8988T (cell line): ENCODE results near the gene GPER1.

ENCODE experiments used
- DNase-seq: peaks from one replicate; pipeline ENCODE4 v3.0.0; 2011

GPER1 gene

GRCh38 chr7:1054438-1054837 lies 33.5 kb upstream of the GPER1 start:
- DNase-seq: no peak

GRCh38 chr7:1054861-1055450 lies 33.0 kb upstream of the GPER1 start:
- no peak for DNase-seq

DNA sequence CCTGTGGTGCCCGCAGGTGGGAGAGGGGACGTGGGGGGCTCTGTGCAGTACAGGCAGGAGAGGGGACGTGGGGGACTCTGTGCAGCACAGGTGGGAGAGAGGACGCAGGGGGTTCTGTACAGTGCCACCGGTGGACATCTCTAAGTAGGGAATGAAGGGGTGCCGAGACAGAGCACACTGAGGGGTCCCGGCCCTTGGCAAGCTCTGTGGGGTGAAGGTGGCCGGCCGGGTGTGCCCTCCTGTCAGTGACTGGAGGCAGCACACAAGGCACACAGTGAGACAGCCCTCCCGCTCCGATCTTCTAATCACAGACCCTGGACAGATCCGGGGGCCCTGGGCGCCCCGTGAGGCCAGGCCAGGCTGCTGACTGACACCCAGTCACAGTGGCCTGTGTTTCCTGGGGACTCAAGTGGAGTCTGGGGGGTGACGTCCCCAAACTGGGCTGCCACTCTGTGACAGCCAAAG lies 32.4 kb upstream of the GPER1 start:
- no peak for DNase-seq

DNA sequence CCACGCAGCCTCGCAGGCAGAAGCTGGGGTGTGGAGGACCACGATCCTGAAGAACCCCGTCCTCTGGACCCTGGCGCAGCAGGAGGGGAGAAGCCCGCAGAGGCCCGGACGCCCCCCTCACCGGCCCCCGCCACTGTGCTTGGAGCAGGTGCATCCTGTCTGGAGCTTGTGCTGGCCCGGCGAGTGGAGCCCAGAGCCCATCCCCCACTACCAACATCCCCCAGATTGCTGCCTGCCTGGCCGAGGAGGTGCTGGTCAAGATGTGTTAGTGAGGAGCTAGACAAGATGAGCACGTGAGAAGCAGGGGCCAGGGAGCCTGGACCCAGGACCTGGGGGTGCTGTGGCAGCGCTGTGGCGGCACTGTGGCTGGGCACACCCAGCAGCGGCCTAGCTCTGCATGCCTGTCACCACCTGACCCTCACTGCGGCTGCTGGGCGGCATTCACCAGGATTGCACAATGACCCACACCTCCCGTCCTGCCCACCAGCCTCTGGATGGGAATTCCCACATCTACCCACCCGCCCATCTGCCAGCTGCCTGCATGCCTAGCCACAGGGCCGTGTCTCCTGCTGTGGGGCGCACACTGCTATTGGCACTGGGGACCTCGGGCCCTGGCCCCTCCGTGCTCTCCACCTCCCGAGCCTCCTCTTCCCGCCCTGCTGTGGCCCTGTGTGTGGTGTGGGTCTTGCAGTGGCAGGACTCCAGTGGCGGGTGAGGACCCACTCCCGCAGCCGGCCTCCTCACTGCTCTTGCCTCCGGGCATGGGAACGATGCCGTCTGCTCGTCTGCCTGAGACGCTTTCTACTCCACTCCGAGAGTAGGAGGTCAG lies 31.7 kb upstream of the GPER1 start:
- DNase-seq: no peak

DNA sequence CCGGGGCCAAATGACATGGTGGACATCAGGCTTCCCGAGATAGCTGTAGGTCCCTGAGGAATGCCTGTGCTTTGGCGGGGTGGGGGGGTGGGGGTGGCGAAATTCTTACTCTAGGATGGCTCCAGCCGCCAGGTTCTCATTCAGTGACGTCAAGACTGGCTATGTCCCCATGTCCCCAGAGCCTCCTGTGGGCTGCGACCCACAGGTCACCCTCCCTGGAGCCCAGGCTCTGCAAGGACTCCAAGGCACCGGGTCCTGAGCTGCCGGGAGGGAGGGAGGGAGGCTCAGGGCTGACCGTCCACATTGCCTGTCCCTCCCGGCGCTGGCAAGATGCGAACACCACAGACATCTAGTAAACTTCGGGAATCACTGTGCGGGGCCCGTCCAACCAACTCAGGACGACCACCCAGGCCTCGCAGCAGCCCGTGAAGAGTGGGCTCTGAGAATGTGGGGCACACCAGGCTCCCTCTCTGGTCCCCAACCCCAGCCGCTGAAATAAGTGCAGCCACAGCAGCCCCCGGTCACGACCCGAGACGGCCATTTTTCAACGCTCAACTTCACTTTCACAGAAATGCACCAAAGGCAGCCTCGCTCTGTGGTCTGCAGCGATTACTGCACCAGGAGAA lies 31.0 kb upstream of the GPER1 start:
- no peak for DNase-seq

DNA sequence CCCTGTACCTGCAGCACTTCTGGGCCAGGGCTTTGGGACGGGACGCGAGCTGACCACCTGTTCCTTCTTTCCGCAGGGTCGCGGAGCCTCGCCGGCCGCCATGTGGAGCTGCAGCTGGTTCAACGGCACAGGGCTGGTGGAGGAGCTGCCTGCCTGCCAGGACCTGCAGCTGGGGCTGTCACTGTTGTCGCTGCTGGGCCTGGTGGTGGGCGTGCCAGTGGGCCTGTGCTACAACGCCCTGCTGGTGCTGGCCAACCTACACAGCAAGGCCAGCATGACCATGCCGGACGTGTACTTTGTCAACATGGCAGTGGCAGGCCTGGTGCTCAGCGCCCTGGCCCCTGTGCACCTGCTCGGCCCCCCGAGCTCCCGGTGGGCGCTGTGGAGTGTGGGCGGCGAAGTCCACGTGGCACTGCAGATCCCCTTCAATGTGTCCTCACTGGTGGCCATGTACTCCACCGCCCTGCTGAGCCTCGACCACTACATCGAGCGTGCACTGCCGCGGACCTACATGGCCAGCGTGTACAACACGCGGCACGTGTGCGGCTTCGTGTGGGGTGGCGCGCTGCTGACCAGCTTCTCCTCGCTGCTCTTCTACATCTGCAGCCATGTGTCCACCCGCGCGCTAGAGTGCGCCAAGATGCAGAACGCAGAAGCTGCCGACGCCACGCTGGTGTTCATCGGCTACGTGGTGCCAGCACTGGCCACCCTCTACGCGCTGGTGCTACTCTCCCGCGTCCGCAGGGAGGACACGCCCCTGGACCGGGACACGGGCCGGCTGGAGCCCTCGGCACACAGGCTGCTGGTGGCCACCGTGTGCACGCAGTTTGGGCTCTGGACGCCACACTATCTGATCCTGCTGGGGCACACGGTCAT lies 30.3 kb upstream of the GPER1 start:
- DNase-seq: no peak

- no peak for DNase-seq
Measured at GRCh38 chr7:1058311-1058710, 29.6 kb upstream of the GPER1 start.

DNA sequence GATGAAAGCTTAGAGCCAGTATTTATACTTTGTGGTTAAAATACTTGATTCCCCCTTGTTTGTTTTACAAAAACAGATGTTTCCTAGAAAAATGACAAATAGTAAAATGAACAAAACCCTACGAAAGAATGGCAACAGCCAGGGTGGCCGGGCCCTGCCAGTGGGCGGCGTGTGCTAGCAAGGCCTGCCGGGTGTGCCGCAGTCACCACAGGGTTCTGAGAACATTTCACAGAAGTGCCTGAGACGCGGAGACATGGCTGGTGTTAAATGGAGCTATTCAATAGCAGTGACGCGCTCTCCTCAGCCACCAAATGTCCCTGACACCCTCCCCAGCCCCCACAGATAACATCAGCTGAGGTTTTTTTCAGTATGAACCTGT lies 29.1 kb upstream of the GPER1 start:
- DNase-seq: no peak

DNA sequence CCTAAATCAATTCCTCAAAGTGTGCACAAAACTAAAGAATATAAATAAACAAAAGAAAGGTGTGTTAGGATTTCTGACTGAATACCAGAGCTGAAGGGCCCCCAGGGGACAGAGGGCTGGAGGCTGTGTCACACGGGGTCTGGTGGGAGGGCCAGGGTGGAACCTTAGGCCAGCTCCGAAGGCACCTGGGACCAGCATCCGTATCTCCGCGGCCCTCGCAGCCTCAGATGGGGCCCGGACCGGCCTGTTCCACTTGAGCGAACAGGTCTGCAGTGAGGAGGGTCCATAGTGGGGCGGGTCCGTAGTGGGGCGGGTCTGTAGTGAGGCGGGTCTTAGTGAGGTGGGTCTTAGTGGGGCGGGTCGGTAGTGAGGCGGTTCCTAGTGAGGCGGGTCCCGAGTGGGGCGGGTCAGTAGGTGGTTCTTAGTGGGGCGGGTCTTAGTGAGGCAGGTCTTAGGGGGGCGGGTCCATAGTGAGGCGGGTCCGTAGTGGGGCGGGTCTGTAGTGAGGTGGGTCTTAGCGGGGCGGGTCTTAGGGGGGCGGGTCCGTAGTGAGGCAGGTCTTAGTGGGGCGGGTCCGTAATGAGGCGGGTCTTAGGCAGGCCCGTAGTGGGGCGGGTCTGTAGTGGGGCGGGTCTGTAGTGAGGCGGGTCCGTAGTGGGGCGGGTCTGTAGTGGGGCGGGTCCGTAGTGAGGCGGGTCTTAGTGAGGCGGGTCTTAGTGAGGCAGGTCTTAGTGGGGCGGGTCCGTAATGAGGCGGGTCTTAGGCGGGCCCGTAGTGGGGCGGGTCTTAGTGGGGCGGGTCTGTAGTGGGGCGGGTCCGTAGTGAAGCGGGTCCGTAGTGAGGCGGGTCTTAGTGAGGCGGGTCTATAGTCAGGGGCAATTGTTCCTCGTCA lies 28.5 kb upstream of the GPER1 start:
- peak; percentile 59 for DNase-seq

- no peak for DNase-seq
Measured at GRCh38 chr7:1060315-1061072, 27.4 kb upstream of the GPER1 start.

- no peak for DNase-seq
Measured at GRCh38 chr7:1061180-1061579, 26.7 kb upstream of the GPER1 start.

DNA sequence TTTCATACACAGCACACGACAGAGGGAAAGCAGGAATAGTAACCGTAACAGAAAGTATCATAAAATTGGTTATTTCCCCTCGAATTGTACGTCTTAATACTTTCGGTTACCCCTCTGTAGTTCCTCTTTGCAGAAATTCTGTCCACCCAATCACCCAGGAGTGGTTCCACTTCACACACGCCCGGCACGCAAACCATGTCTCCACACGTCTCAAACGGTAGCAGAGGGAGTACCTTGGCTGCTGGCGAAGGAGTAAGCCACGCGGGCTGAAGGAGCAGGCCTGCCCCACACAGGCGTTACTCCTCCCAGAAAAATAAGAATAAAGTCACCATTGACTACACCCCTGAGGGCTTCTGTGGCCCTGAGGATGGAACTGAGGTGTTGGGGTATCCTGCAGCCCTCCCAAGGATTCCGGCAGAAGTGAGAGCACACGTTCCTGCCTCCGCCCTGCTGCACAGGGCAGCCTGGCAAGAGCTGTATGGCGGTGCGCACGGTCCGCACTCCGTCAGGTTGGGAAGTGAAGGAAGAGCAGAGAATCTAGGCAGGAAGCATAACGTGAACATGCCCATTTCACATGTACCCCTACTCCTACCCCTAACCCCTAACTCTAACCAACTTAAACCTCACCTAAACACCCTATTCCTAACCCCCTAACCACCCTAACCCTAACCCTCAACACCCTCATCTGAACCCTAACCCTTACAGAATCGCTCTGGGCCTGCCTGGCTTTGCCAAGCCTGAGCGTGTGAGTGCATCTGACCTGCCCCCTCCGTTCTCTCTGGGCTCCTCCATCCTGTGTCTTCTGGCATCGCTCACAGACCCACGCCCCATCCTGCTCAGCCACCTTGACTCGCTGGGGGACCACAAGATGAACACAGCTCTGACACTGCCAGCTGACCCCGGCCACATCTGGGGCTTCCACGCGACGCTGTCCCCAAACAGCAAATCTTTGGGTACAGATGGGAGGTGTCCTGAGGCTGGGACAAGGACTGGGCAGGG lies 25.3 kb upstream of the GPER1 start:
- no peak for DNase-seq

- no peak for DNase-seq
Measured at GRCh38 chr7:1063361-1063760, 24.6 kb upstream of the GPER1 start.

- DNase-seq: no peak
Measured at GRCh38 chr7:1064581-1064980, 23.3 kb upstream of the GPER1 start.

- no peak for DNase-seq
Measured at GRCh38 chr7:1065263-1065584, 22.7 kb upstream of the GPER1 start.

DNA sequence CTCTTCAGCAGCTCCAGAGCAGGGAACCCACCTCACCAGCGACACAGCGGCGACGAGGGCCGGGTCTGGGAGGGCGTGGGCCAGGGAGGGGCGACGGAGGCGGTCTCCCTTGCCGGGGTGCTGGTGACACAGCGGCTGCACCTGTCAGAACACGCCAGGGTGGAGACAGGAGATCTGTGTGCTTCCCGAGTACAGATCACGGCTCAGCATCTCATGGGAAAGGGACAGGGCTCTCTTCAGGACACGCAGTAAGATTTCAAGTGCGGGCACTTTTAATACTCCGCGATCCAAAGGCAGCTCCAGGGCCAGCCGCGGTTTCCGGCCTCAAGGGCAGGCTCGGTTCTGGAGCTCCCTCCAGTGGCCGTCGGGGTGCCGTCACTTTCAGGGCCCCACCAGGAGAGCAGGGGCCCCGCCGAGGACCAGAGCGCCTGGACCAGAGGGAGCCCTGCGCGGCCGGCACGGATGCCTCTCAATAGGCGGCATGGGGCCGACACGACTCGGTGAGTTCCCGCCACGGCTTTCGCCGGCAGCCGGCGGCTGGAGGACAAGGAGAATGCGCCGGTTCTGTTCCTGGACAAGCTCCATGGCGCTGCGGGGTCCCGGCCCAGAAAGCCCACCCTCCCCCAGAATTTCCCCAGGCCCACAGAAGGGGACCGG lies 22.2 kb upstream of the GPER1 start:
- DNase-seq: peak; percentile 99

DNA sequence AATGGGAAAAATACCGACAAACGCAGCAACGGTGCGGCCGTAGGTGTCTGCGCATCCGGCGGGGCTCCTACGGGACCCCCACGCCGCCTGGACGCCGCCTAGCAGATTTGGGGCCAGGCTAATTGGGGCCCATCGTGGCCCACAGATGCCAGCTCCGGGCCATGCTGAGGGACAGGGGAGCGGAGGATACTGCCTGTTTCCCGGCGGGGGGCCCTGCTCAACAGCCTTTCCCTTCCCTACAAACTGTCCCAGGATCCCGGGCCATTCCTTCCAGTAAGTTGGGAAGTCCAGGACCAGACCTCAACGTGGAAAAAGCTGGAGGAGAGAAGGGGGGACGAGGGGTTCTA lies 21.7 kb upstream of the GPER1 start:
- no peak for DNase-seq

DNA sequence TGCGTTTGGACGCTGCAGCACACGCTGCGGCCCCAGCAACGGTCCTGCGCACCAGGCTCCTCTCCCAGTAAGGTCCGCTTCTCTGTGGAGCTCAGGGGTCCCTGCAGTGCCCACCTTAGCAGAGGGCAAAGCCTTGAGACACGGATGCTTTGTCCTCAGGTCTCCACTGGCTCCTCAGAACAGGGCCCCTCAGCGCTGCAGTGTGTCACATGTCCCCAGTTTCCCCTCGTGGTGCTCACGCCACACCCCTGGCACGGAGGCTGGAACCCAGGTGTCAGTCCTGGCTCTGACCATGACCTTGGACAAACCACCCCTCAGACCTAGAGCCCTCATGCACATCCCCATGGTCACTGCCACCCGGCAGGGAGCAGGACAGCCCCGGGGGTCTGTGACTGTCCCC lies 19.9 kb upstream of the GPER1 start:
- DNase-seq: no peak

- DNase-seq: no peak
Measured at GRCh38 chr7:1068619-1069018, 19.3 kb upstream of the GPER1 start.

GRCh38 chr7:1070544-1071011 lies 17.3 kb upstream of the GPER1 start:
- no peak for DNase-seq
